H1 (cell line): ENCODE data around the gene CAMK2A. TPM values are rescaled to one million over a fixed set of nuclear protein-coding genes. Genes with fewer than 3 reads are reported as not detected.

Source experiments
- RAD21 ChIP-seq, 2 experiments: IDR thresholded peaks in 1 of 2; conservative IDR thresholded peaks in 1 of 2; 2 replicates each; pipeline ENCODE4 v1.6.1; 2011; ENCODE audit warnings: low read depth in 2 of 2, low read length in 2 of 2, improper control_type of control experiment in 1 of 2, inconsistent platforms in 1 of 2, mild to moderate bottlenecking in 1 of 2, moderate library complexity in 1 of 2
- TEAD4 ChIP-seq: IDR thresholded peaks from 2 replicates; pipeline ENCODE4 v1.6.1; 2012; ENCODE audit warnings: low read depth, low read length, inconsistent platforms, mixed read lengths
- polyA plus RNA-seq, 7 experiments: library from polyadenylated mRNA; depleted of rRNA in 3 of 7; stranded (reverse) in 5 of 7; unstranded in 2 of 7; fragments of >200 nt in 5 of 7; fragments of 200-250 nt in 2 of 7; gene quantifications; 1 replicate in 5 of 7; 2 replicates in 1 of 7; 4 replicates in 1 of 7; pipeline versions ENCODE4 v1.2.1 to v1.2.3, GENCODE V29; 2011 to 2013; ENCODE audit warnings: missing spikeins in 2 of 7, mixed read lengths in 2 of 7
- total RNA-seq: library from RNA; stranded (reverse); fragmentation: NEBNext Ultra II Directional; extraction: Animal tissue kit (Norgen Biotek cat#: 25700); gene quantifications from 2 replicates; pipeline ENCODE4 v1.2.1, GENCODE V29; 2021

CAMK2A gene
- total and polyA plus RNA-seq, 2 of the 8 experiments (the other 6 are each of a cell fraction or from before 2014, with no cell fraction given): 0.20 to 0.28 TPM

GRCh38 chr5:150241298-150242160 is 48.0 kb downstream of the CAMK2A start (continued):
- TF ChIP-seq TEAD4 (no peak), RAD21 (IDR thresholded peaks at IDR 0.05 in 1 of 2, conservative IDR thresholded peaks at IDR 0.05 in 1 of 2; ENCODE audit: low read depth in 2 of 2, low read length in 2 of 2) (no peak)
